ENCODE results near the gene COL11A2. TPM values are rescaled to one million over a fixed set of nuclear protein-coding genes. Genes with fewer than 3 reads are reported as not detected.
A peak's percentile ranks its signal among the peaks of the same experiment; 100 is the strongest.

COL11A2 gene
- polyA plus RNA-seq, 3 donors, result 3.8 to 4.9 (median 3.8) TPM

GRCh38 chr6:33123732-33124524 lies 68.3 kb downstream of the COL11A2 start:
- no peak for DNase-seq (ENCODE audit: low read depth in 3 of 3, low spot score in 2 of 3)

- no peak for DNase-seq (ENCODE audit: low read depth in 3 of 3, low spot score in 2 of 3)
These were observed 69.1 kb downstream of the COL11A2 start for GRCh38 chr6:33123181-33123580.

DNA sequence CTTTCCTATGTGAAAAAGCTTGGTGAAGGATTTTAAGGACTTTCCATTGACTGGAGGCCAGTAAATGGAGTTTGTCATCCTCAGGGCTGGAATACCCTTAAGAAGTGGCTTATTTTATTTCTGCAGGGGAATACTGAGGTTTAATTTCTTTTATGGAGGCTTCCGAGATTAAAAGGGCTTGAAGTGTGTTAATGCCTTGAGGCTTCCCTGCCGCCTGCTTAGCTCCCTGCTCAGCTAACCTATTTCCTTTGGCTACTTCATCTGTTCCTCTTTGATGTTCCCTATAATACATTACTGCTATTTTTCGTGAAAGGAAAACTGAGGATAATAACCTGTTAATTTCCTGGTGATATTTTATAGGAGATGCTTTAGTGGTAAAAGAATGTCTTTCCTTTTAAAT lies 72.3 kb downstream of the COL11A2 start:
- DNase-seq (ENCODE audit: low read depth in 3 of 3, low spot score in 2 of 3), result no peak

DNA sequence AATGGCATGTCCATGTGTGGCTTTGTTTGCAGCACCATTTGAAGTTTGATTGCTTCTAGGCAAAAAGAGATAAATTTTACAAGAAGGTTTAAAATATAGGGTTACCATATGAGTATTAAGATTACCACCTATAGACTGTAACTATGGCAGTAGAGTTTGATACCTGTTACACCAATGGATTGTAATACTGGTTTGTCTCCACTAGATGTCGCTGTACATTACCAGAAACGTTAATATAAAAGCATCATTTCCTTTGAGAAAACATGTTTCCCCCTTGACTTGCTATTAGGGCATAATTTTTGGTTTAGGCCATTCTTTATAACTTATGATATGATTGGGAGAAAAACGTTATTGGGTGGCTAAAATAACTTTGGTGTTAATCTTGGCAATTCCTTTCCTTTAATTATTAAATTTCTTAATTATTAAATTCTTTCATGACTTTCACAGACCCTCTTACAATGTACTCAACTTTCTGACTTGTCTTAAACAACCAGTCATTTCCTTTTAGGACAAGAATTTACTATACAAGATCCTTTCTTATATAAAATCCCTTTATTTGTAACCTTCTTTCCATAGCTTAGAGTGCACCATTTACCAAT lies 73.6 kb downstream of the COL11A2 start:
- DNase-seq (ENCODE audit: low read depth in 3 of 3, low spot score in 2 of 3), result peak in 1 of 3 donors; percentile 21

GRCh38 chr6:33117811-33118277 lies 74.4 kb downstream of the COL11A2 start:
- no peak for DNase-seq (ENCODE audit: low read depth in 3 of 3, low spot score in 2 of 3)

DNA sequence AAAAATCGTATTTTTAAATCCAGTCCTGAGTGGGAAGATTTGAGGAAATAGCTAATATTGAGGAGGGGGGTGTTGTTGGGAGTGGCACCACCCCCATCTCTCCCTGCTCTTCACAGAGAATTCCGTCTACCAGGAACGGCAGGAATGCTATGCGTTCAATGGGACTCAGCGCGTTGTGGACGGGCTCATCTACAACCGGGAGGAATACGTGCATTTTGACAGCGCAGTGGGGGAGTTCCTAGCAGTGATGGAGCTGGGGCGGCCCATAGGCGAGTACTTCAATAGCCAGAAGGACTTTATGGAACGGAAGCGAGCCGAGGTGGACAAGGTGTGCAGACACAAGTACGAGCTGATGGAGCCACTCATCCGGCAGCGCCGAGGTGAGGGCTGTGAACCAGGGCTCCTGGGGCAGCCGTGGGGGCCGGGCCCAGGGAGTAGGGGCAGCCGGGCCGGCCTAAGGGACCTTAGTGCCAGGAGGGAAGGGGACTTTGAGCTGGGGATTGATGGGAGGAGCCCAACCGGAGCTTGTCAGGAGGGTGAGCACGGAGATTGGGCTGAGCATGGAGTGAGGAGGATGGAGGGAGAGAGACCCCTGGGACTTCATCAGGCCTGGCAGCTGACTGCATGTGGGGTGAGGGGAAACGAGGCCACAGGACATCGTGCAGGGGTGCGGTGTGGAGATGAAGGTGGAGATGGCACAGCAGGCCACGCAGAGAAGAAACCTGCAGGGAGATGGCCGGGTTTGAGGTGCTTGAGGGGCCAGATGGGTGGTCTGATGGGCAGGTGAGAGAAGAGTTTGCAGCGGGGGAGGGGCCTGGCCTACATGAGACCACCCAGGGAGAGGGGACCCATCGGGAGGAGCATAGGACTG lies 75.2 kb downstream of the COL11A2 start:
- DNase-seq (ENCODE audit: low read depth in 3 of 3, low spot score in 2 of 3), result no peak

GRCh38 chr6:33116417-33116816 lies 75.8 kb downstream of the COL11A2 start:
- DNase-seq (ENCODE audit: low read depth in 3 of 3, low spot score in 2 of 3), result no peak

- DNase-seq (ENCODE audit: low read depth in 3 of 3, low spot score in 2 of 3), result no peak
These were observed 77.9 kb downstream of the COL11A2 start for GRCh38 chr6:33114406-33114805.

GRCh38 chr6:33113755-33114154 lies 78.5 kb downstream of the COL11A2 start:
- no peak for DNase-seq (ENCODE audit: low read depth in 3 of 3, low spot score in 2 of 3)

Other genes with a start within 250 kb of the COL11A2 start
- 10 to 100 TPM; 13.7 to 18.3 (median 15.6) TPM for gene HLA-DMA, start 239.4 kb downstream of the COL11A2 start, polyA plus RNA-seq (ENCODE audit: insufficient read length in 3 of 3)
- 100 to 1,000 TPM; 292 to 324 (median 307) TPM for gene BRD2, start 223.9 kb downstream of the COL11A2 start, polyA plus RNA-seq (ENCODE audit: insufficient read length in 3 of 3)
- gene HLA-DOA, start 182.9 kb downstream of the COL11A2 start, polyA plus RNA-seq (ENCODE audit: insufficient read length in 3 of 3), result 1 to 10 TPM; 5.2 to 5.4 (median 5.3) TPM
- 10 to 100 TPM; 14.2 to 40.5 (median 17.9) TPM for gene HLA-DPA1, start 118.8 kb downstream of the COL11A2 start, polyA plus RNA-seq (ENCODE audit: insufficient read length in 3 of 3)
- gene HLA-DPB1, start 116.5 kb downstream of the COL11A2 start, polyA plus RNA-seq (ENCODE audit: insufficient read length in 3 of 3), result 10 to 100 TPM; 17.9 to 27.0 (median 20.0) TPM
- gene RXRB, start 8.2 kb upstream of the COL11A2 start, polyA plus RNA-seq (ENCODE audit: insufficient read length in 3 of 3), result 10 to 100 TPM; 48.7 to 51.7 (median 49.3) TPM
- 100 to 1,000 TPM; 121 to 131 (median 127) TPM for gene SLC39A7, start 8.4 kb upstream of the COL11A2 start, polyA plus RNA-seq (ENCODE audit: insufficient read length in 3 of 3)
- 10 to 100 TPM; 22.8 to 29.1 (median 23.5) TPM for gene HSD17B8, start 12.2 kb upstream of the COL11A2 start, polyA plus RNA-seq (ENCODE audit: insufficient read length in 3 of 3)
- gene RING1, start 16.0 kb upstream of the COL11A2 start, polyA plus RNA-seq (ENCODE audit: insufficient read length in 3 of 3), result 10 to 100 TPM; 52.5 to 55.4 (median 53.8) TPM
- 10 to 100 TPM; 58.1 to 82.9 (median 75.3) TPM for gene VPS52, start 79.4 kb upstream of the COL11A2 start, polyA plus RNA-seq (ENCODE audit: insufficient read length in 3 of 3)
- gene RPS18, start 79.6 kb upstream of the COL11A2 start, polyA plus RNA-seq (ENCODE audit: insufficient read length in 3 of 3), result 1,000 to 10,000 TPM; 3,550 to 3,817 (median 3,658) TPM
- 1 to 10 TPM; 3.4 to 4.1 (median 4.0) TPM for gene B3GALT4, start 84.7 kb upstream of the COL11A2 start, polyA plus RNA-seq (ENCODE audit: insufficient read length in 3 of 3)
- 10 to 100 TPM; 60.3 to 63.4 (median 60.7) TPM for gene WDR46, start 96.8 kb upstream of the COL11A2 start, polyA plus RNA-seq (ENCODE audit: insufficient read length in 3 of 3)
- 10 to 100 TPM; 78.6 to 83.4 (median 79.5) TPM for gene PFDN6, start 97.1 kb upstream of the COL11A2 start, polyA plus RNA-seq (ENCODE audit: insufficient read length in 3 of 3)
- gene RGL2, start 106.5 kb upstream of the COL11A2 start, polyA plus RNA-seq (ENCODE audit: insufficient read length in 3 of 3), result 10 to 100 TPM; 90.8 to 95.5 (median 95.4) TPM
- gene TAPBP, start 121.6 kb upstream of the COL11A2 start, polyA plus RNA-seq (ENCODE audit: insufficient read length in 3 of 3), result 10 to 100 TPM; 29.9 to 32.4 (median 31.7) TPM
- gene ZBTB22, start 125.3 kb upstream of the COL11A2 start, polyA plus RNA-seq (ENCODE audit: insufficient read length in 3 of 3), result 10 to 100 TPM; 23.6 to 25.4 (median 23.8) TPM
- 10 to 100 TPM; 65.4 to 67.2 (median 66.5) TPM for gene DAXX, start 130.5 kb upstream of the COL11A2 start, polyA plus RNA-seq (ENCODE audit: insufficient read length in 3 of 3)
- 10 to 100 TPM; 34.2 to 43.3 (median 41.2) TPM for gene KIFC1, start 199.4 kb upstream of the COL11A2 start, polyA plus RNA-seq (ENCODE audit: insufficient read length in 3 of 3)
- 10 to 100 TPM; 60.3 to 65.1 (median 62.1) TPM for gene PHF1, start 218.5 kb upstream of the COL11A2 start, polyA plus RNA-seq (ENCODE audit: insufficient read length in 3 of 3)
- 100 to 1,000 TPM; 213 to 246 (median 227) TPM for gene CUTA, start 225.6 kb upstream of the COL11A2 start, polyA plus RNA-seq (ENCODE audit: insufficient read length in 3 of 3)
- gene SYNGAP1, start 227.6 kb upstream of the COL11A2 start, polyA plus RNA-seq (ENCODE audit: insufficient read length in 3 of 3), result 10 to 100 TPM; 22.1 to 27.2 (median 24.0) TPM

All from right renal cortex interstitium (tissue), 3 donors.